DOHH2 (cell line): ENCODE data around the gene FILIP1.

Experiments used
- EZH2phosphoT487 ChIP-seq: fragments of 200-600 bp; sonication (generic); IDR thresholded peaks from 2 replicates; pipeline ENCODE4 v1.6.1; 2017; ENCODE audit warnings: borderline replicate concordance, mild to moderate bottlenecking, antibody characterized with exemption, low read length, moderate library complexity, mixed read lengths
- TF ChIP-seq, protein P1 (sequence below): fragments of 200-600 bp; sonication (generic); IDR thresholded peaks from one replicate; pipeline ENCODE4 v1.5.1; 2014; ENCODE audit warnings: antibody characterized with exemption, mild to moderate bottlenecking, low read depth, low read length; ENCODE audit not compliant: poor library complexity, severe bottlenecking

- TF ChIP-seq, protein P1, sequence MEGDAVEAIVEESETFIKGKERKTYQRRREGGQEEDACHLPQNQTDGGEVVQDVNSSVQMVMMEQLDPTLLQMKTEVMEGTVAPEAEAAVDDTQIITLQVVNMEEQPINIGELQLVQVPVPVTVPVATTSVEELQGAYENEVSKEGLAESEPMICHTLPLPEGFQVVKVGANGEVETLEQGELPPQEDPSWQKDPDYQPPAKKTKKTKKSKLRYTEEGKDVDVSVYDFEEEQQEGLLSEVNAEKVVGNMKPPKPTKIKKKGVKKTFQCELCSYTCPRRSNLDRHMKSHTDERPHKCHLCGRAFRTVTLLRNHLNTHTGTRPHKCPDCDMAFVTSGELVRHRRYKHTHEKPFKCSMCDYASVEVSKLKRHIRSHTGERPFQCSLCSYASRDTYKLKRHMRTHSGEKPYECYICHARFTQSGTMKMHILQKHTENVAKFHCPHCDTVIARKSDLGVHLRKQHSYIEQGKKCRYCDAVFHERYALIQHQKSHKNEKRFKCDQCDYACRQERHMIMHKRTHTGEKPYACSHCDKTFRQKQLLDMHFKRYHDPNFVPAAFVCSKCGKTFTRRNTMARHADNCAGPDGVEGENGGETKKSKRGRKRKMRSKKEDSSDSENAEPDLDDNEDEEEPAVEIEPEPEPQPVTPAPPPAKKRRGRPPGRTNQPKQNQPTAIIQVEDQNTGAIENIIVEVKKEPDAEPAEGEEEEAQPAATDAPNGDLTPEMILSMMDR, result no peak
- no peak for TF ChIP-seq EZH2phosphoT487
Observed at GRCh38 chr6:75524322-75524972, 30.8 kb upstream of the FILIP1 start.
